NCI-H1092 (cell line): Measurements from ENCODE around the gene SHB.

Source experiments
- DNase-seq: peaks from one replicate; lab custom pipeline; 2025; lab: John Stamatoyannopoulos, UW

Gene SHB

GRCh38 chr9:38008168-38009034 lies 60.6 kb downstream of the SHB start:
- DNase-seq, result no peak

- no peak for DNase-seq
These were observed 62.0 kb downstream of the SHB start for GRCh38 chr9:38007016-38007415.

- no peak for DNase-seq
These were observed 62.9 kb downstream of the SHB start for GRCh38 chr9:38006163-38006562.

GRCh38 chr9:38004809-38005560 lies 64.0 kb downstream of the SHB start:
- no peak for DNase-seq

- DNase-seq, result no peak
These were observed 64.8 kb downstream of the SHB start for GRCh38 chr9:38003946-38004808.

GRCh38 chr9:38003230-38003629 lies 65.8 kb downstream of the SHB start:
- DNase-seq, result no peak

- DNase-seq, result no peak
These were observed 67.6 kb downstream of the SHB start for GRCh38 chr9:38001430-38001829.

- DNase-seq, result no peak
These were observed 68.3 kb downstream of the SHB start for GRCh38 chr9:38000735-38001134.

- DNase-seq, result no peak
These were observed 68.7 kb downstream of the SHB start for GRCh38 chr9:38000332-38000731.

GRCh38 chr9:37999588-38000189 lies 69.3 kb downstream of the SHB start:
- peak; percentile 24 for DNase-seq

- DNase-seq, result no peak
These were observed 70.0 kb downstream of the SHB start for GRCh38 chr9:37998881-37999587.

GRCh38 chr9:37997636-37998374 lies 71.2 kb downstream of the SHB start:
- DNase-seq, result no peak

- DNase-seq, result no peak
These were observed 72.2 kb downstream of the SHB start for GRCh38 chr9:37996819-37997217.

GRCh38 chr9:37995961-37996818 lies 72.8 kb downstream of the SHB start:
- DNase-seq, result no peak

GRCh38 chr9:37995348-37995737 lies 73.7 kb downstream of the SHB start:
- no peak for DNase-seq

- DNase-seq, result peak; percentile 83
These were observed 74.2 kb downstream of the SHB start for GRCh38 chr9:37994639-37995347.

GRCh38 chr9:37992924-37993349 lies 76.1 kb downstream of the SHB start:
- DNase-seq, result no peak

- DNase-seq, result no peak
These were observed 78.5 kb downstream of the SHB start for GRCh38 chr9:37990404-37991015.
